CD4-positive, alpha-beta T cell treated with Interleukin-15 for 1 hour (primary cell): ENCODE measurements around the gene AHSA1.

Experiments used
- DNase-seq: peaks from one replicate; pipeline ENCODE4 v3.0.0-alpha.2; 2020

Gene AHSA1

GRCh38 chr14:77474479-77475177 lies 16.7 kb downstream of the AHSA1 start:
- no peak for DNase-seq

GRCh38 chr14:77475432-77476115 lies 17.7 kb downstream of the AHSA1 start:
- no peak for DNase-seq

GRCh38 chr14:77478029-77478428 lies 20.1 kb downstream of the AHSA1 start:
- no peak for DNase-seq

- DNase-seq: no peak
These were observed 20.9 kb downstream of the AHSA1 start for GRCh38 chr14:77478796-77479195.

- no peak for DNase-seq
These were observed 24.5 kb downstream of the AHSA1 start for GRCh38 chr14:77482422-77482821.

GRCh38 chr14:77485256-77485655 lies 27.4 kb downstream of the AHSA1 start:
- no peak for DNase-seq

- no peak for DNase-seq
These were observed 28.2 kb downstream of the AHSA1 start for GRCh38 chr14:77485901-77486678.

GRCh38 chr14:77488558-77488957 lies 30.7 kb downstream of the AHSA1 start:
- no peak for DNase-seq

- DNase-seq: no peak
These were observed 31.1 kb downstream of the AHSA1 start for GRCh38 chr14:77489041-77489440.

GRCh38 chr14:77490347-77490986 lies 32.6 kb downstream of the AHSA1 start:
- DNase-seq: no peak

- DNase-seq: no peak
These were observed 33.2 kb downstream of the AHSA1 start for GRCh38 chr14:77491056-77491455.

- no peak for DNase-seq
These were observed 37.4 kb downstream of the AHSA1 start for GRCh38 chr14:77495334-77495733.

- DNase-seq: no peak
These were observed 40.5 kb downstream of the AHSA1 start, which contains the start of gene ISM2 for GRCh38 chr14:77498120-77498979. TSS of gene ISM2 (minus strand) at chr14:77498816. CDS start at chr14:77498793, 23 bp downstream.

- DNase-seq: no peak
These were observed 41.2 kb downstream of the AHSA1 start for GRCh38 chr14:77498984-77499527.

- DNase-seq: no peak
These were observed 44.4 kb downstream of the AHSA1 start for GRCh38 chr14:77502109-77502782.

- DNase-seq: no peak
These were observed 45.2 kb downstream of the AHSA1 start for GRCh38 chr14:77503138-77503537.

- no peak for DNase-seq
These were observed 47.1 kb downstream of the AHSA1 start for GRCh38 chr14:77505031-77505430.

GRCh38 chr14:77507762-77508161 lies 49.9 kb downstream of the AHSA1 start:
- no peak for DNase-seq

GRCh38 chr14:77508249-77508648 lies 50.4 kb downstream of the AHSA1 start:
- DNase-seq: no peak

- DNase-seq: no peak
These were observed 51.0 kb downstream of the AHSA1 start for GRCh38 chr14:77508876-77509275.

- DNase-seq: no peak
These were observed 51.5 kb downstream of the AHSA1 start for GRCh38 chr14:77509366-77509765.
